IgD-negative memory B cell (primary cell): Measurements from ENCODE around the gene POMC. TPM values are rescaled to one million over a fixed set of nuclear protein-coding genes. Genes with fewer than 3 reads are reported as not detected.
A peak's percentile ranks its signal among the peaks of the same experiment; 100 is the strongest.
"Not testable (repeated sequence)": the region's sequence is repeated elsewhere in the genome, so short reads cannot be mapped to it uniquely, and the experiment has no call there.

Experiments
- H3K27ac Mint-ChIP-seq, 3 donors: one replicate each; pipeline ENCODE4 v1.8.0; 2020 to 2022; ENCODE audit warnings: mild to moderate bottlenecking in 3 of 3, mixed read lengths in 3 of 3, moderate library complexity in 1 of 3
- H3K27me3 Mint-ChIP-seq: one replicate; pipeline ENCODE4 v1.8.0; 2021; ENCODE audit warnings: mixed read lengths
- H3K36me3 Mint-ChIP-seq: one replicate; pipeline ENCODE4 v1.8.0; 2020; ENCODE audit warnings: mild to moderate bottlenecking, mixed read lengths
- H3K4me1 Mint-ChIP-seq, 3 donors: one replicate each; pipeline ENCODE4 v1.8.0; 2020 to 2022; ENCODE audit warnings: mixed read lengths in 3 of 3, mild to moderate bottlenecking in 1 of 3
- H3K4me3 Mint-ChIP-seq, 4 donors: one replicate each; pipeline ENCODE4 v1.8.0; 2020 to 2022; ENCODE audit warnings: mild to moderate bottlenecking in 4 of 4, mixed read lengths in 4 of 4, moderate library complexity in 3 of 4
- H3K9me3 Mint-ChIP-seq, 3 donors: one replicate each; pipeline ENCODE4 v1.8.0; 2020 to 2021; ENCODE audit warnings: mixed read lengths in 3 of 3, mild to moderate bottlenecking in 1 of 3
- polyA plus RNA-seq: library from polyadenylated mRNA; unstranded; fragments of 300-500 nt; fragmentation: Illumina TruSeq; gene quantifications from one replicate; pipeline ENCODE4 v1.2.3, GENCODE V29; 2021

Gene POMC
- polyA plus RNA-seq, 1 donor from 2014 or later: 10.1 TPM

DNA sequence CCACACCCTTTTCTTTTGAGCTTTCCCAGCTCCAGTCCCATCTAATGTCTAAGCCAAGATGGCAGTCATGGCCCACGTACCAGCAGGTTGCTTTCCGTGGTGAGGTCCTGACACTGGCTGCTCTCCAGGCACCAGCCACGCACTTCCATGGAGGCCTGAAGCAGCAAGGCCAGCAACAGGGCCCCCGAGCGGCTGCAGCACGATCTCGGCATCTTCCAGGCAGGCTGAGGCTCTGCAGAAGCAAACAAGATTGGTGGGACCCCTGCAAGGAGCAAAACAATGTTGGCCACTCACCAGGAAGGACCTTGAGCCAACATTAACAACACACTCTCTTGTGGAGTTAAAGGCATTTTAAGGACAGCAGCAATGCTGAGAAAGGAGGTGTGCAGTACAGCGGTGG is 3.8 kb downstream of the POMC start:
- Mint-ChIP-seq H3K4me1 (peaks cover 16 to 32% (median 28%) of the 10 kb centered on the region in 3 donors), H3K27ac (peak overlapping the region in 1 of 3 donors; percentile 53), H3K4me3 (no peak overlapping the region), H3K36me3 (no peaks in the 10 kb centered on the region), H3K9me3 (no peaks in the 10 kb centered on the region), H3K27me3 (peaks cover 17% of the 10 kb centered on the region)

- H3K9me3 Mint-ChIP-seq, H3K36me3 Mint-ChIP-seq, H3K27me3 Mint-ChIP-seq: not testable (repeated sequence)
- peak overlapping the region in 3 of 4 donors; percentile 45 to 73 (median 70) for H3K4me3 Mint-ChIP-seq
- H3K4me1 Mint-ChIP-seq: peaks cover 15 to 32% (median 28%) of the 10 kb centered on the region in 3 donors
- peak overlapping the region in 1 of 3 donors; percentile 81 for H3K27ac Mint-ChIP-seq
Observed at GRCh38 chr2:25162061-25162460, 6.3 kb downstream of the POMC start.

GRCh38 chr2:25161055-25161781 is 7.2 kb downstream of the POMC start:
- Mint-ChIP-seq H3K27me3 (no peaks in the 10 kb centered on the region), H3K9me3 (no peaks in the 10 kb centered on the region), H3K36me3 (no peaks in the 10 kb centered on the region), H3K4me1 (peaks cover 11 to 24% (median 23%) of the 10 kb centered on the region in 3 donors), H3K27ac (peak overlapping the region in 2 of 3 donors; percentile 2 to 81), H3K4me3 (peak overlapping the region; percentile 63 to 73 (median 67))

DNA sequence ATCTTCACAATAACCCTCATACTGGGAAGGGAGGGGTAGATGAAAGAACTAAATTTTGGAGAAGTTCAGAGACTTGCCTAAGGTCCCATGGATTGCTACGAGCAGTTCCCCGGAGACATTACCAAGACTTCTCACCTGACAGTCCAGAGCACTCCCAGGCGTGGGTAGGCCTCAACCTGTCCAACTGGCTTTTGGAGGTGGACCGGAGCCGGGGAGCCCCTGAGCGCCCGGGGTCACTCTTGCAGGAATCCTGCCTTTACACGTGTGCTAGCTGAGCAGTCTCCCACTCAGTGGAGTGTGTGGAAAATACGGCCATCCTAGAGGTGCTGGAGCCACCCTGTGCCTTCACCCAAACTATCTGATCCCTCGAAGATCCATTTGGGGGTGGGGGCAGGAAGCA is 8.0 kb downstream of the POMC start:
- no peaks in the 10 kb centered on the region for H3K9me3 Mint-ChIP-seq
- peaks cover 5 to 16% (median 15%) of the 10 kb centered on the region in 3 donors for H3K4me1 Mint-ChIP-seq
- peak overlapping the region; percentile 32 to 81 (median 70) for H3K4me3 Mint-ChIP-seq
- peak overlapping the region in 2 of 3 donors; percentile 80 to 81 for H3K27ac Mint-ChIP-seq
- H3K36me3 Mint-ChIP-seq: no peaks in the 10 kb centered on the region
- no peaks in the 10 kb centered on the region for H3K27me3 Mint-ChIP-seq

DNA sequence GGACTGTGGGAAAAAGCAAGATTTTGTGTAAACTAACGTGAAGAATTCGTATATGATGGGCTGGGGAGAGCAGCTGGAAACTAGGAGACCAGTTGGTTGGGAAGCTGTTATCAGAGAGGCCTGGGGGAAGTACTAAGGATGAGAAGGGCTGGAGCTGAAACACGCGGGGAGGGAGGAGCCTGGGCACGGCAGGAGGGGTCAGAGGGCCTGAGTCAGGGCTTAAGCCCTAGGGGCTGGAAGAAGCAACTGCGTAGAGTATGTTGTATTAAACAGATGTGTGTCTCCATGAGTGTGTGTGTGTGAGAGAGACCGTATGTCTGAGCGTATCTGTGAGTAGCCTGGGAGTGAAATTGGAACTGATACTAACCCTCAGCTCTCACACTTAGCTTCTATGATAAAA is 8.4 kb downstream of the POMC start:
- Mint-ChIP-seq H3K27me3 (no peaks in the 10 kb centered on the region), H3K4me3 (peak overlapping the region; percentile 28 to 81 (median 70)), H3K9me3 (no peaks in the 10 kb centered on the region), H3K36me3 (peaks cover under 1% of the 10 kb centered on the region), H3K27ac (peak overlapping the region in 1 of 3 donors; percentile 80), H3K4me1 (peaks cover 3 to 11% (median 11%) of the 10 kb centered on the region in 3 donors)

DNA sequence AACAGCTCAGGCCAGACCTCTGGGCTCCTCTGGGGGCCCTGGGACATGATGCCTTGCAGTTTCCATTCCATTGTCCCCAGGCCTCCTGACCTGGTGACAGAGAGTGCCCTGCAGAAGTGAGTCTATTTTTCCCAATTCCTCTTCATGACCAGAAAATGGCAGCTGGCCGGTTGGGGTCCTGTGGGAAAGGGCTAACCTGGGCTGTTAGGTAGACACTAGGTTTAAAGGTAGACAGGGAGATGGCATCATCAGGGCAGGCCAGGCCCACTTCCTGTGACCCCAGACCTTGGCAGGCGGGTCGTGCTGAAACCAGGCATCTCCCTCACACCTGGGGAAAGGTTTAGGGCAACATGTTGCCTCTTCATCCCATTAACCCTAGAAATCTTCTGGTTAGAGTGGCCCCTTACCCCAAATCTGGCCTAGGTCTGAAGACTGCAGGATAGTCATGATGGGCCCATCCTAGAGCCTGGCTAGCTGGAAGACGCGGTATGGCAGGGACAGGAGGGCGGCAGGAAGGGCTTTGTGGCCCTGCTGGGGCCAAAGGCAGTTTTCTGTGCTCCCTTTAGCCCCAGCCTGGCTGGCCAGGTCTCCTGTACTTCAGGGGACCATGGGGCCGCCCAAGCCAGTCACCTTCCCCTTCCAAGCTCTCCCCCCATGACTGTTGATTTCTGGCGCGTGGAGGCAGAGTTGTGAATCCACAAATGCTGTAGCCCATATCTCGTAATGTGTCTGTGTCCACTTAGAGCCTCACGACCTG is 10.1 kb downstream of the POMC start:
- Mint-ChIP-seq H3K4me1 (peaks cover 3 to 10% (median 10%) of the 10 kb centered on the region in 3 donors), H3K9me3 (no peaks in the 10 kb centered on the region)

DNA sequence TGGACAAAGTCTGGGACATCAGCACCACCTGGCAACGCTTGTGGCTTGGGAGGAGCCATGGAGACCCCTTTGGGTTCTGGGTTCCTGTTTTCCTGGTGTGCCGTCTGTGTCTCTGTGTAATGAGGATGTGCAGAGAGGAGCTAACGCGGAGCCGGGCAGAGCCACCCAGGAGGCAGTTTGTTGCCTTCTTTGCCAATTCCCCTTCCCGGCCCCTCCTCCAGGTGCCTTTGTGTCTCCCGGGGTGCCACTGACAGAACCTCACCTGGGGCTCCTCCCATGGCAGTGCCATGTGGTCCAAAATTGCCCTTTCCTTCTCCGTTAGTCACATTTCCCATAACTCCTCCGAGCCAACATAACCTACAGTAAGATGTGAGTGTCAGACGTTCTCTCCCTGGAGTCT is 13.0 kb downstream of the POMC start:
- H3K27ac Mint-ChIP-seq: no peak overlapping the region
- no peaks in the 10 kb centered on the region for H3K9me3 Mint-ChIP-seq
- no peaks in the 10 kb centered on the region for H3K27me3 Mint-ChIP-seq
- H3K4me3 Mint-ChIP-seq: no peak overlapping the region
- peaks cover 3% of the 10 kb centered on the region for H3K36me3 Mint-ChIP-seq
- peaks cover 3 to 6% (median 6%) of the 10 kb centered on the region in 3 donors for H3K4me1 Mint-ChIP-seq

More for the DNA sequence above, 10.1 kb downstream of the POMC start:
- peak overlapping the region in 1 of 4 donors; percentile 4 for H3K4me3 Mint-ChIP-seq
- H3K27ac Mint-ChIP-seq: no peak overlapping the region
- H3K27me3 Mint-ChIP-seq: no peaks in the 10 kb centered on the region
- H3K36me3 Mint-ChIP-seq: peaks cover 3% of the 10 kb centered on the region

GRCh38 chr2:25151718-25152117 is 16.7 kb downstream of the POMC start:
- Mint-ChIP-seq H3K27ac (no peak overlapping the region), H3K36me3 (peaks cover 3% of the 10 kb centered on the region), H3K4me1 (peaks cover 0 to 1% (median 0%) of the 10 kb centered on the region in 3 donors), H3K27me3 (peaks cover 3% of the 10 kb centered on the region), H3K4me3 (no peak overlapping the region), H3K9me3 (no peaks in the 10 kb centered on the region)

DNA sequence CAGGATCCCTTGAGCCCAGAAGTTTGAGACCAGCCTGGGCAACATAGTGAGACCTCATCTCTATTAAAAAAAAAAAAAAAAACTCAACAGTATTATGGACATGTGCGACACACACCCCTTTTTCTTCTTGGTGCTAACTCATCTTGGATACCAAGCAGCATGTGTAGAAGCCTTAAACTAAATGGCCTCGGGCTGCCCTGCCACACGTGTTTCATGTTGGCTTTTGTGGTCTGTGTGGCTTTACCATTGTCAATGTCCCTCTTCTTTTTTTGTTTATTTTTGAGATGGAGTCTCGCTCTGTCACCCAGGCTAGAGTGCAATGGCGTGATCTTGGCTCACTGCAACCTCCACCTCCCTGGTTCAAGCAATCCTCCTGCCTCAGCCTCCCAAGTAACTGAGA is 17.4 kb downstream of the POMC start:
- not testable (repeated sequence) for H3K27me3 Mint-ChIP-seq, H3K4me3 Mint-ChIP-seq, H3K36me3 Mint-ChIP-seq, H3K4me1 Mint-ChIP-seq, H3K9me3 Mint-ChIP-seq, H3K27ac Mint-ChIP-seq

GRCh38 chr2:25149646-25150045 is 18.7 kb downstream of the POMC start:
- Mint-ChIP-seq H3K9me3 (no peaks in the 10 kb centered on the region), H3K27ac (no peak overlapping the region), H3K27me3 (peaks cover 3% of the 10 kb centered on the region), H3K4me3 (no peak overlapping the region), H3K36me3 (no peaks in the 10 kb centered on the region), H3K4me1 (no peaks in the 10 kb centered on the region)

- Mint-ChIP-seq H3K27ac (peak overlapping the region in 1 of 3 donors; percentile 12), H3K9me3 (no peaks in the 10 kb centered on the region), H3K4me3 (no peak overlapping the region), H3K36me3 (no peaks in the 10 kb centered on the region), H3K27me3 (peaks cover 3% of the 10 kb centered on the region), H3K4me1 (no peaks in the 10 kb centered on the region)
Observed at GRCh38 chr2:25146896-25147295, 21.5 kb downstream of the POMC start.

- Mint-ChIP-seq H3K27ac (no peak overlapping the region), H3K4me3 (no peak overlapping the region), H3K27me3 (peaks cover 3% of the 10 kb centered on the region), H3K9me3 (no peaks in the 10 kb centered on the region), H3K4me1 (no peaks in the 10 kb centered on the region), H3K36me3 (no peaks in the 10 kb centered on the region)
Observed at GRCh38 chr2:25145803-25146202, 22.6 kb downstream of the POMC start.

DNA sequence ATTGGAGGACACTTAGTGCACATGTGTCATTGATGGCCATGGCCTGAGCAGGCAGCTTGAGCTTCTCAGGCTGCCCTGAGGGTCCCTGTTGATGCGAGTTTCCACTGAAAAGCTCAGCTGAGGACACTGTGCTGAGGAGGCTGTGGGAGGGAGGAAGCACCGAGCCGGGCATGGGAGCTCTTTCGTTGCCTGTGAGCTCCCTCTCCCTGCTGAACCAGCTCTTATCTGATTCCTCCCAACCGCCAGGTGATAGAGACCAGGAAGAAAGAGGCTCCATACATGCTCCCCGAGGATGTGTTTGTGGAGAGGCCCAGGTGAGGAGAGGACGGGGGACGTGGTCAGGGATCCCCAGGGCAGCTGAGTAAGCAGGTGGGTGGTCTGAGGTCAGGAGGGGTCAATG is 27.3 kb downstream of the POMC start:
- Mint-ChIP-seq H3K27me3 (peaks cover 7% of the 10 kb centered on the region), H3K27ac (peak overlapping the region in 1 of 3 donors; percentile 86), H3K4me3 (no peak overlapping the region), H3K4me1 (no peaks in the 10 kb centered on the region), H3K9me3 (no peaks in the 10 kb centered on the region), H3K36me3 (no peaks in the 10 kb centered on the region)

- H3K4me1 Mint-ChIP-seq, H3K27ac Mint-ChIP-seq, H3K4me3 Mint-ChIP-seq, H3K36me3 Mint-ChIP-seq, H3K9me3 Mint-ChIP-seq: not testable (repeated sequence)
- H3K27me3 Mint-ChIP-seq: peaks cover 12% of the 10 kb centered on the region
Observed at GRCh38 chr2:25140535-25140934, 27.8 kb downstream of the POMC start.

DNA sequence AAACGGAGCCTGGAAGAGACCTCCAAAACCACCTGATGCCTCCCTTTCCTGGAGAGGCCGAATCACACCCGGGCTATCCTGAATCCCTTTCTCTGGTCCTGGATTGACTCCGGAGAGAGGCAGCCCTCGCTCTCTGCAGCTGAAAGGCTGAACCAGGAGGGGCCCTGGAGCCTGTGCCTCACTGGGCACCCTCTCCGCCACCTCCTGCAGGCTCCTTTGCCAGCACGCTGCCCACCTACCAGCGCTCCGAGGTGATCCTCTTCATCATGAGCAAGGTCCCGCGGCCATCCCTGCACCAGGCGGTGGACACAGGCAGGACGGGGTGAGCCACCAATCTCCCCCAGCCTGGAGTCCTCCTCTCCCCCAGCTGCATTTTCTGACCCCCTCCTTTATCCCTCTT is 35.7 kb downstream of the POMC start:
- H3K4me3 Mint-ChIP-seq: peak overlapping the region in 1 of 4 donors; percentile 17
- no peaks in the 10 kb centered on the region for H3K36me3 Mint-ChIP-seq
- H3K9me3 Mint-ChIP-seq: no peaks in the 10 kb centered on the region
- H3K27me3 Mint-ChIP-seq: peaks cover 47% of the 10 kb centered on the region
- H3K4me1 Mint-ChIP-seq: peaks cover 2 to 6% (median 4%) of the 10 kb centered on the region in 3 donors
- no peak overlapping the region for H3K27ac Mint-ChIP-seq
